K562 (cell line): ENCODE data around the gene SUB1. TPM values are rescaled to one million over a fixed set of nuclear protein-coding genes. Genes with fewer than 3 reads are reported as not detected.

Source experiments
- ATAC-seq: fragments of 200-7000 bp; cut with Tn5 transposase; 3 replicates; pipeline ENCODE4 v1.9.1; 2020; ENCODE audit warnings: moderate library complexity
- BruUV-seq: library from RNA; stranded (reverse); fragments of 400-500 nt; replicated peaks from 2 replicates; lab custom pipeline; 2021; lab: Mats Ljungman, UMichigan
- CTCF ChIA-PET: fragments of 300-600 bp; formaldehyde crosslinking; extraction: SDS; loops from one replicate; lab custom pipeline; 2021; ENCODE audit warnings: low intra/inter-chr PET ratio; lab: Yijun Ruan, JAX
- POLR2A ChIA-PET: fragments of 300-600, 350-650 bp; sonication (Branson Sonifier 250); formaldehyde crosslinking; extraction: SDS; loops from one replicate; lab custom pipeline; 2021; ENCODE audit warnings: antibody characterized with exemption, inconsistent platforms; lab: Yijun Ruan, JAX
- DNase-seq, 4 experiments: peaks; one replicate each; pipeline versions ENCODE4 v3.0.0 to v3.0.0-alpha.2; 2011 to 2018; ENCODE audit warnings: low spot score in 3 of 4, mixed read lengths in 3 of 4; ENCODE audit errors: extremely low read depth in 1 of 4
- FAIRE-seq: peaks from 2 replicates; lab custom pipeline; 2011; peaks lifted over from hg19 to GRCh38; lab: Jason Lieb, UNC
- H2AFZ ChIP-seq: 2 replicates; pipeline ENCODE4 v1.6.0; 2011; ENCODE audit warnings: low read depth, low read length, control low read depth, inconsistent platforms
- H3K27ac ChIP-seq: fragments of 200-600 bp; 3 replicates; pipeline ENCODE4 v1.8.0; 2011; ENCODE audit warnings: low read depth, mild to moderate bottlenecking, control low read depth, inconsistent platforms, low read length, moderate library complexity, mixed read lengths; ENCODE audit errors: extremely low read depth
- H3K27me3 ChIP-seq, 2 experiments: fragments of 300-600 bp in 1 of 2; 2 replicates in 1 of 2; 3 replicates in 1 of 2; pipeline versions ENCODE4 v1.6.0 to v1.8.0; 2011; ENCODE audit warnings: inconsistent platforms in 2 of 2, low read length in 2 of 2, mild to moderate bottlenecking in 1 of 2, mixed read lengths in 1 of 2, moderate library complexity in 1 of 2; ENCODE audit not compliant: control insufficient read depth in 2 of 2, insufficient read depth in 2 of 2
- H3K36me3 ChIP-seq: fragments of 300-600 bp; 3 replicates; pipeline ENCODE4 v1.8.0; 2011; ENCODE audit warnings: mild to moderate bottlenecking, low read length, inconsistent platforms; ENCODE audit not compliant: control insufficient read depth, insufficient read depth
- H3K4me1 ChIP-seq, 2 experiments: fragments of 200-600 bp in 1 of 2; replicated peaks in 1 of 2; 2 replicates in 1 of 2; 3 replicates in 1 of 2; pipeline versions ENCODE4 v1.5.1 to v1.8.0; 2011; ENCODE audit warnings: inconsistent platforms in 2 of 2, low read length in 2 of 2, mild to moderate bottlenecking in 1 of 2, mixed read lengths in 1 of 2, moderate library complexity in 1 of 2; ENCODE audit not compliant: control insufficient read depth in 2 of 2, insufficient read depth in 2 of 2
- H3K4me2 ChIP-seq: 2 replicates; pipeline ENCODE4 v1.6.1; 2011; ENCODE audit warnings: low read length, control low read depth, inconsistent platforms, mixed read lengths; ENCODE audit not compliant: insufficient read depth
- H3K4me3 ChIP-seq: fragments of 200-600 bp; sonication (generic), shearing (Covaris generic); 2 replicates; pipeline ENCODE4 v1.5.1; 2016; ENCODE audit warnings: control low read depth, inconsistent platforms
- H3K79me2 ChIP-seq: fragments of 200-600 bp; 3 replicates; pipeline ENCODE4 v1.8.0; 2011; ENCODE audit warnings: low read length, inconsistent platforms; ENCODE audit not compliant: control insufficient read depth, insufficient read depth
- H3K9ac ChIP-seq, 2 experiments: 2 replicates each; pipeline versions ENCODE4 v1.6.0 to v1.6.1; 2011; ENCODE audit warnings: low read depth in 2 of 2, low read length in 2 of 2, control low read depth in 1 of 2, inconsistent platforms in 1 of 2, mild to moderate bottlenecking in 1 of 2, mixed read lengths in 1 of 2; ENCODE audit not compliant: insufficient read depth in 1 of 2
- H3K9me1 ChIP-seq: one replicate; pipeline ENCODE4 v1.6.0; 2011; ENCODE audit warnings: inconsistent platforms, mild to moderate bottlenecking, low read length, moderate library complexity; ENCODE audit not compliant: control insufficient read depth, insufficient read depth
- H3K9me3 ChIP-seq: replicated peaks from 2 replicates; pipeline ENCODE4 v1.5.1; 2011; ENCODE audit warnings: low read depth, low read length, inconsistent platforms; ENCODE audit not compliant: control insufficient read depth, insufficient read depth
- H4K20me1 ChIP-seq: replicated peaks from 2 replicates; pipeline ENCODE4 v1.6.1; 2011; ENCODE audit warnings: low read length, inconsistent platforms, mixed read lengths; ENCODE audit not compliant: control insufficient read depth, insufficient read depth
- CSDE1 ChIP-seq, 2 experiments: fragments of 450-650 bp; IDR thresholded peaks; 2 replicates each; pipeline ENCODE4 v1.6.1; 2016; ENCODE audit warnings: mild to moderate bottlenecking in 1 of 2
- GTF2A2 ChIP-seq: IDR thresholded peaks from 2 replicates; pipeline ENCODE4 v1.6.1; 2016; ENCODE audit warnings: mild to moderate bottlenecking, missing genetic modification characterization, missing compliant biosample characterization
- NRF1 ChIP-seq, 2 experiments: fragments of 450-650 bp; IDR thresholded peaks in 1 of 2; conservative IDR thresholded peaks in 1 of 2; 2 replicates each; pipeline ENCODE4 v1.6.1; 2014; ENCODE audit warnings: mild to moderate bottlenecking in 2 of 2
- SPI1 ChIP-seq: IDR thresholded peaks from 2 replicates; pipeline ENCODE4 v1.6.1; 2011; ENCODE audit warnings: low read depth, low read length, control low read depth, borderline replicate concordance
- SRF ChIP-seq, 2 experiments: fragments of 250-450, 450-650 bp in 1 of 2; sonication (Bioruptor Pico) in 1 of 2; sonication (generic) in 1 of 2; formaldehyde crosslinking; IDR thresholded peaks; 2 replicates each; pipeline versions ENCODE4 v1.5.0 to v1.5.1; 2020 to 2022; ENCODE audit warnings: mild to moderate bottlenecking in 1 of 2, missing genetic modification reagents in 1 of 2
- WGBS: fragments of 100-300 bp; shearing (Covaris generic); methylation state at CpG from one replicate; pipeline ENCODE4 v1.1.6; 2016; ENCODE audit warnings: low coverage, mixed read lengths; ENCODE audit not compliant: insufficient coverage; ENCODE audit errors: missing lambda C conversion rate; 5-methylcytosine and 5-hydroxymethylcytosine counted together
- in situ Hi-C: fragments of 300-500 bp; cut with MboI; formaldehyde crosslinking; loops from 4 replicates; pipeline ENCODE4 v1.15.0; 2018; ENCODE audit warnings: inconsistent platforms, mixed read lengths
- intact Hi-C: fragments of 100-400 bp; cut with micrococcal nuclease; formaldehyde crosslinking; loops from 2 replicates; pipeline ENCODE4 v1.14.2; 2022
- polyA plus RNA-seq, 8 experiments: library from polyadenylated mRNA; depleted of rRNA in 4 of 8; stranded (reverse) in 5 of 8; unstranded in 3 of 8; fragments of >200 nt; fragmentation: Nextera tagmentation in 2 of 8; fragmentation: Illumina TruSeq in 1 of 8; extraction: Ambion mirVana in 2 of 8; extraction: Trizol in 1 of 8; gene quantifications; 2 replicates each; pipeline versions ENCODE4 v1.2.1 to v1.2.3, GENCODE V29; 2011 to 2014; ENCODE audit warnings: inconsistent platforms in 1 of 8, missing spikeins in 1 of 8
- total RNA-seq, 7 experiments: library from RNA; depleted of rRNA in 6 of 7; stranded (reverse); fragments of >200 nt in 6 of 7; fragmentation: Illumina TruSeq in 2 of 7; extraction: Trizol in 2 of 7; gene quantifications; 2 replicates each; pipeline versions ENCODE4 v1.2.1 to v1.2.3, GENCODE V29; 2011 to 2021; ENCODE audit warnings: low replicate concordance in 1 of 7

The SUB1 gene
- total and polyA plus RNA-seq, 9 of the 15 experiments (the other 6 are each of a cell fraction or from before 2014, with no cell fraction given): 336 to 1,031 (median 700) TPM

- 18% methylated on average over 2 of the region's 2 CpGs for WGBS
- FAIRE-seq (no peak), DNase-seq (peak in 1 of 4 experiments; percentile 2), ATAC-seq (no peak; the same call in 2 of the 3 replicates)
- Histone ChIP-seq H3K4me3 (no peak overlapping the region), H3K9ac (no peak overlapping the region), H3K9me1 (no peaks in the 10 kb centered on the region), H3K4me1 (no peaks in the 10 kb centered on the region), H3K27me3 (no peaks in the 10 kb centered on the region), H3K4me2 (no peak overlapping the region), H3K36me3 (no peaks in the 10 kb centered on the region), H3K27ac (no peak overlapping the region), H4K20me1 (no peaks in the 10 kb centered on the region), H2AFZ (no peak overlapping the region), H3K9me3 (no peaks in the 10 kb centered on the region), H3K79me2 (no peaks in the 10 kb centered on the region)
- in situ Hi-C loops: no loop called here
- no TSS peak for BruUV-seq
- CTCF ChIA-PET: no interaction called here
- intact Hi-C loops: no loop called here
- POLR2A ChIA-PET: interaction anchor here (0.6 kb wide), 1 partner anchor 1342 kb away, joined by 6 read pairs; no protein-coding TSS in a partner anchor
- TF ChIP-seq GTF2A2 (tag) (no peak), NRF1 (conservative IDR thresholded peaks at IDR 0.05 in 1 of 2, IDR thresholded peaks at IDR 0.05 in 1 of 2) (no peak), SRF (CRISPR knock-in tag; IDR thresholded peaks at IDR 0.05) (no peak)
Observed at GRCh38 chr5:32563614-32564013, 21.7 kb upstream of the SUB1 start.

DNA sequence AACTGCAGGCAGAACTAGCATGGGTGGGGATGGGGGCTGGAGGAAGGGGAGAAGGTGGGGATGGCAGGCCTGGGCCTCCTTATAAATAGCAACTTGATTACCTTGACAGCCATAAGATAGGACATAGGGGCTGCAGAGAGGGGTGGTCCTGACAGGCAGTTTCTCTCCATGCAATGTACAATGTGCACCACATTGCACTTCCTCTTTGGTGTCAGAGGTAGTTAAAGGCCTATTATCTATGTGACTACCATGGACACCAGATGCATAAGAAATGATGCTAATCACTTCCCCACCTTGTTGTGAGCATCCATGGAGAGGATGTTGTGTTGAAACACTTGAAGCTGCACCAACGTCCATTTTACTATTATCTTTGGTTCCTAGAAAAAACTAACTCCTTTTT is 20.2 kb upstream of the SUB1 start:
- H3K9ac ChIP-seq: no peak overlapping the region
- no peaks in the 10 kb centered on the region for H3K9me1 ChIP-seq
- no peaks in the 10 kb centered on the region for H3K36me3 ChIP-seq
- FAIRE-seq (no peak), ATAC-seq (no peak), DNase-seq (peak in 1 of 4 experiments; percentile 2)
- H3K27ac ChIP-seq: no peak overlapping the region
- no peaks in the 10 kb centered on the region for H3K27me3 ChIP-seq
- ChIA-PET POLR2A (interaction anchor here (1.3 kb wide), 1 partner anchor 11 kb away, joined by 3 read pairs; no protein-coding TSS in a partner anchor), CTCF (no interaction called here)
- in situ Hi-C loops: no loop called here
- no peaks in the 10 kb centered on the region for H3K79me2 ChIP-seq
- no peaks in the 10 kb centered on the region; a peak in 1 of 5 replicates for H3K4me1 ChIP-seq
- H3K9me3 ChIP-seq: no peaks in the 10 kb centered on the region
- H3K4me3 ChIP-seq: no peak overlapping the region
- TF ChIP-seq CSDE1 (IDR thresholded peaks at IDR 0.05): no peak
- peak; percentile 88 for TF ChIP-seq SPI1
- no TSS peak for BruUV-seq
- no peak overlapping the region for H3K4me2 ChIP-seq
- WGBS: 0% methylated on average over 1 of the region's 1 CpG
- no peak overlapping the region for H2AFZ ChIP-seq
- no peaks in the 10 kb centered on the region for H4K20me1 ChIP-seq
- intact Hi-C loops: no loop called here
